Stomach smooth muscle (tissue), 2 donors: ENCODE measurements around the gene TBR1.

Experiments
- H3K27ac ChIP-seq: one replicate; pipeline ENCODE4 v1.7.0; 2013; ENCODE audit warnings: mild to moderate bottlenecking, low read length, inconsistent platforms
- H3K27me3 ChIP-seq, 2 donors: one replicate each; pipeline ENCODE4 v1.7.0; 2013; ENCODE audit warnings: low read length in 2 of 2; ENCODE audit not compliant: insufficient read depth in 2 of 2, control insufficient read depth in 1 of 2
- H3K36me3 ChIP-seq, 2 donors: one replicate each; pipeline ENCODE4 v1.7.0; 2013; ENCODE audit warnings: low read length in 2 of 2; ENCODE audit not compliant: control insufficient read depth in 2 of 2, insufficient read depth in 2 of 2
- H3K4me1 ChIP-seq: one replicate; pipeline ENCODE4 v1.7.0; 2013; ENCODE audit warnings: low read length; ENCODE audit not compliant: control insufficient read depth, insufficient read depth
- H3K4me3 ChIP-seq, 2 donors: one replicate each; pipeline ENCODE4 v1.7.0; 2013; ENCODE audit warnings: low read length in 2 of 2
- H3K9ac ChIP-seq, 2 donors: one replicate each; pipeline ENCODE4 v1.7.0; 2013; ENCODE audit warnings: low read length in 2 of 2, mild to moderate bottlenecking in 1 of 2
- H3K9me3 ChIP-seq, 2 donors: one replicate each; pipeline ENCODE4 v1.7.0; 2013; ENCODE audit warnings: low read length in 2 of 2; ENCODE audit not compliant: control insufficient read depth in 2 of 2
- donor health status: healthy.
- donor health status: Pancreatic carcinoma.

TBR1 gene

GRCh38 chr2:161423421-161424393 lies 7.6 kb downstream of the TBR1 start:
- H3K4me3 ChIP-seq: peak overlapping the region in 1 of 2 donors; percentile 61
- H3K27ac ChIP-seq: no peak overlapping the region
- H3K4me1 ChIP-seq: peaks cover 15% of the 10 kb centered on the region
- H3K9ac ChIP-seq: no peak overlapping the region
- H3K36me3 ChIP-seq: no peaks in the 10 kb centered on the region
- H3K27me3 ChIP-seq: peaks cover 78 to 99% of the 10 kb centered on the region in 2 donors
- peaks cover 0 to 3% of the 10 kb centered on the region in 2 donors for H3K9me3 ChIP-seq

DNA sequence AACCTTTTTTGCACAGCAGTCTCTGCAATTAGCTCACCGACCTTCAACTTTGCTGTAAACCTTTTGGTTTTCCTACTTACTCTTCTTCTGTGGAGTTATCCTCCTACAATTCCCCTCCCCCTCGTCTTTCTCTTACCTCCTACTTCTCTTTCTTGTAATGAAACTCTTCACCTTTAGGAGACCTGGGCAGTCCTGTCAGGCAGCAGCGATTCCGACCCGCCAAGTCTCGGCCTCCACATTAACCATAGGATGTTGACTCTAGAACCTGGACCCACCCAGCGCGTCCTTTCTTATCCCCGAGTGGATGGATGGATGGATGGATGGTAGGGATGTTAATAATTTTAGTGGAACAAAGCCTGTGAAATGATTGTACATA lies 8.3 kb downstream of the TBR1 start:
- Histone ChIP-seq H3K36me3 (no peaks in the 10 kb centered on the region), H3K4me3 (no peak overlapping the region), H3K9ac (no peak overlapping the region), H3K4me1 (peaks cover 10% of the 10 kb centered on the region), H3K27me3 (peaks cover 73 to 99% of the 10 kb centered on the region in 2 donors), H3K9me3 (peaks cover 0 to 3% of the 10 kb centered on the region in 2 donors), H3K27ac (no peak overlapping the region)

DNA sequence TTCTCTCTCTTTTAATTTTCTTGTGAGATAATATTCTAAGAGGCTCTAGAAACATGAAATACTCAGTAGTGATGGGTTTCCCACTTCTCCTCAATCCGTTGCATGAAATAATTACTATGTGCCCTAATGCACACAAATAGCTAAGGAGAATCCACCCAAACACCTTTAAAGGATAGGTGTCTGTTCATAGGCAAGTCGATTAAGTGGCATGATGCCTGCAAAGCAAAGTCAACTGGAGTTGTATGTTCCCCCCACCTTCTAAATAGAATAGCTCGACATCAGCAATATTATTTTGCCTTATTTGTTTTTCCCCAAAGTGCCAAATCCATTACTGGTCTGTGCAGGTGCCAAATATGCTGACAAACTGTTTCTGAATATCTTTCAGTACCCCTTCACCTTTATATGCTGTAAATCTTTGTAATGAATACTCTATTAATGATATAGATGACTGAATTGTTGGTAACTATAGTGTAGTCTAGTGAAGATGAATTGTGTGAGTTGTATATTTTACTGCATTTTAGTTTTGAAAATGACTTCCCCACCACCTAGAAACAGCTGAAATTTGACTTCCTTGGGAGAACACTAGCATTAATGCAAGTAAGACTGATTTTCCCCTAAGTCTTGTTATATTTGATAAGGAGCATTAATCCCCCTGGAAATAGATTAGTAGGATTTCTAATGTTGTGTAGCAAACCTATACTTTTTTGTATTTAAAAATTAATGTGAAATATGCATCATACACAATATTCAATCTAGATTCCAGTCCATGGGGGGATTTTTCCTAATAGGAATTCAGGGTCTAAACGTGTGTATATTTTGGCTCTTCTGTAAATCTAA lies 9.0 kb downstream of the TBR1 start:
- Histone ChIP-seq H3K9me3 (peaks cover 0 to 3% of the 10 kb centered on the region in 2 donors), H3K27ac (no peak overlapping the region), H3K9ac (no peak overlapping the region), H3K27me3 (peaks cover 71 to 95% of the 10 kb centered on the region in 2 donors), H3K4me3 (no peak overlapping the region), H3K4me1 (peaks cover 10% of the 10 kb centered on the region), H3K36me3 (no peaks in the 10 kb centered on the region)

GRCh38 chr2:161425728-161426454 lies 9.8 kb downstream of the TBR1 start:
- Histone ChIP-seq H3K9me3 (peaks cover 0 to 3% of the 10 kb centered on the region in 2 donors), H3K4me1 (peaks cover 10% of the 10 kb centered on the region), H3K27me3 (peaks cover 66 to 93% of the 10 kb centered on the region in 2 donors), H3K4me3 (no peak overlapping the region), H3K36me3 (no peaks in the 10 kb centered on the region), H3K27ac (no peak overlapping the region), H3K9ac (no peak overlapping the region)

DNA sequence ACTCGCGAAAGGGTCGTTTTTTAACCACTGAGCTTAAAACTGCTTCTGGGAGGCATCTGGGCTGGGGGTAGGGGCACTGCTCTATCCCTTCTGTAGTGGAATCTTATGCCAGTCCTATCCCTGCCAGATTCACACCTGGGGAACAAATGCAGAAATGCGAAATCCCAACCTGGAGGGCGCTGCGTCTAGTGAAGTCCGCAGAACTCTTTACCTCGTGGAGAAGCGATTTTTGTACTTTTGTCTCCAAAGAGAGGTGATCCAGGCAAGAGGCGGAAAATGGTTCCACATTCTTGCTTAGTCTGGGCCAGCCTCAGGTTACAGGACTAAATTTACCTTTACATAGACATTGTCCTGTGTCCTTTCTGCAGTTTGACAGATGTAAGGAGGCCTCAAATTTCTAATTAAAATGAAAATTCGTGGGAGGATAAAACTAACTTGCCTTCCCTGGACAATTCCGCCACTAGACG lies 10.4 kb downstream of the TBR1 start:
- H3K9ac ChIP-seq: no peak overlapping the region
- H3K4me1 ChIP-seq: peaks cover 10% of the 10 kb centered on the region
- peaks cover 62 to 87% of the 10 kb centered on the region in 2 donors for H3K27me3 ChIP-seq
- peaks cover 0 to 3% of the 10 kb centered on the region in 2 donors for H3K9me3 ChIP-seq
- no peaks in the 10 kb centered on the region for H3K36me3 ChIP-seq
- H3K4me3 ChIP-seq: peak overlapping the region in 1 of 2 donors; percentile 9
- no peak overlapping the region for H3K27ac ChIP-seq

DNA sequence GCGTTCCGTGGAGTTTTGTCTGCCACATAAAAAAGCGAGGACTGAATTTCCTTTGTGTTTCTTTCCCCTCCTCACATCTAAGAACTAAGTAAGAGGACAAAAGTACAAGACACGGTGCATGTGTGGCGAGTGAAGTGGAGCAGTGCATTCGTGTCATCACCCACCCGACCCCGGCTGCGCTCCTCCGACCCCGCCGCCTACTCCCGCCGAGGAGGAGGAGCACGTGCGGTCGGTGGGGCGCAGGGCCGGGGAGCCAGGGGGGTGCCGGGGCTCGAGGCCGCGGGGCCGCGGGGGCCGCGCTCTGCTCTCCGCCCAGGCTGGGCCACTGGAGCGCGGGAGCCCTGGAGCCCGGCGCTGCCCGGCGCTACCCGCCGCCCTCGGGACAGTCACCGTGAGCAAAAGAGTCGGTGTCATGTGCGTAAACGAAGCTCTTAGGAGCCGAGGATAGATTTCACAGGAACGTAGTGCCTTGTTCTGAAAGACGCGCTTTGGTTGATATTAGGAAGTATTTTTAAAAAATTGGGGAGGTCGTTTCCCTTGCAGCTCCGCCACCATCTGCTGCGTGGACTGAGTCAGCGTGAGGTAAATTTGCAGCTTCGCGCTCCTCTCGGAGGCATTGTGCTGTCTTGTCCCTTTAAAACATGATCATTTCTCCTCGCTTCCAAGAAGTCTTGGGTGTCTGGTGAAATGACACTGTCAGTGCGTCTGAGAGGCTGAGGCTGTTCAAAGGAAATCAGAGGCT lies 11.0 kb downstream of the TBR1 start:
- Histone ChIP-seq H3K9me3 (peaks cover 0 to under 1% of the 10 kb centered on the region in 2 donors), H3K36me3 (no peaks in the 10 kb centered on the region), H3K4me1 (peaks cover 10% of the 10 kb centered on the region), H3K4me3 (peak overlapping the region; percentile 9 to 33), H3K27ac (no peak overlapping the region), H3K9ac (no peak overlapping the region), H3K27me3 (peaks cover 56 to 81% of the 10 kb centered on the region in 2 donors)

- H3K9ac ChIP-seq: no peak overlapping the region
- peaks cover 10% of the 10 kb centered on the region for H3K4me1 ChIP-seq
- H3K27me3 ChIP-seq: peaks cover 48 to 73% of the 10 kb centered on the region in 2 donors
- no peaks in the 10 kb centered on the region for H3K9me3 ChIP-seq
- H3K36me3 ChIP-seq: no peaks in the 10 kb centered on the region
- no peak overlapping the region for H3K27ac ChIP-seq
- H3K4me3 ChIP-seq: peak overlapping the region; percentile 8 to 33
Observed at GRCh38 chr2:161427664-161428587, 11.8 kb downstream of the TBR1 start.

- Histone ChIP-seq H3K9ac (no peak overlapping the region), H3K27me3 (peaks cover 31 to 48% of the 10 kb centered on the region in 2 donors), H3K4me3 (no peak overlapping the region), H3K27ac (no peak overlapping the region), H3K9me3 (no peaks in the 10 kb centered on the region), H3K36me3 (no peaks in the 10 kb centered on the region), H3K4me1 (peaks cover 2% of the 10 kb centered on the region)
Observed at GRCh38 chr2:161430386-161430785, 14.3 kb downstream of the TBR1 start.

DNA sequence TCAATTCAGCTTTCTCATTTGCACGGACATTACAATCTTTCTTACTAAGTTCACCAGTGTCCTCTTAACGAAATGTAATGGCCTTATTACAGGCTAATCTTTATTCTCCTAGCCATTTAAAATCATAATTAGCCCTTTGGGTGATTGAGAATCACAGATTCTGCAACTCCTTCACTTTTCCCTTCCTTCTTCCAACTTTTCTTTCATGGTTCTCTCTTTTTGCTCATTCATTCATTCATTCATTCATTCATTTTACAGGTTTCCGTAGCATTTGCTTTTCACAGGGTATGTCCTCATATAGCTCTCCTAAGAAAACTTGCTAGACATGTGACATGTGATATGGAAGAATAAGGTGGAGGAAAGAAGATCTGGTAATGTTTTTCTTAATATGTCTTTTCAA lies 16.0 kb downstream of the TBR1 start:
- H3K27me3 ChIP-seq: peaks cover 17 to 31% of the 10 kb centered on the region in 2 donors
- no peak overlapping the region for H3K4me3 ChIP-seq
- peaks cover 0 to 5% of the 10 kb centered on the region in 2 donors for H3K9me3 ChIP-seq
- no peaks in the 10 kb centered on the region for H3K36me3 ChIP-seq
- no peak overlapping the region for H3K27ac ChIP-seq
- H3K4me1 ChIP-seq: peaks cover 2% of the 10 kb centered on the region
- no peak overlapping the region for H3K9ac ChIP-seq
